ENCODE results near the gene POLR2E.
A peak's percentile ranks its signal among the peaks of the same experiment; 100 is the strongest.

Gene POLR2E

GRCh38 chr19:1094978-1095701 is at the start of gene POLR2E:
Gene POLR2E, minus strand, starts transcription at chr19:1095375. Its CDS starts 60 bp downstream, at chr19:1095315.
- peak within 1 kb of the TSS; percentile 95 for H3K4me3 ChIP-seq (ENCODE audit: low read length)
- peak; percentile 98 for DNase-seq (ENCODE audit: low read depth)
- no peak for TF ChIP-seq CTCF (IDR thresholded peaks at IDR 0.05; ENCODE audit: insufficient read depth, low read depth, low read length, missing control alignments)

GRCh38 chr19:1144741-1145140 is 49.6 kb upstream of the POLR2E start:
- no peak for TF ChIP-seq CTCF (IDR thresholded peaks at IDR 0.05; ENCODE audit: insufficient read depth, low read depth, low read length, missing control alignments)
- DNase-seq (ENCODE audit: low read depth), result no peak
- H3K4me3 ChIP-seq (ENCODE audit: low read length), result no peak overlapping the region

GRCh38 chr19:1143828-1144399 is 48.7 kb upstream of the POLR2E start:
- no peak for TF ChIP-seq CTCF (IDR thresholded peaks at IDR 0.05; ENCODE audit: insufficient read depth, low read depth, low read length, missing control alignments)
- no peak for DNase-seq (ENCODE audit: low read depth)
- no peak overlapping the region for H3K4me3 ChIP-seq (ENCODE audit: low read length)

- TF ChIP-seq CTCF (IDR thresholded peaks at IDR 0.05; ENCODE audit: insufficient read depth, low read depth, low read length, missing control alignments), result no peak
- H3K4me3 ChIP-seq (ENCODE audit: low read length), result no peak overlapping the region
- DNase-seq (ENCODE audit: low read depth), result no peak
Measured at GRCh38 chr19:1141944-1142343, 46.8 kb upstream of the POLR2E start.

GRCh38 chr19:1140272-1141027 is 45.3 kb upstream of the POLR2E start:
- DNase-seq (ENCODE audit: low read depth), result no peak
- no peak for TF ChIP-seq CTCF (IDR thresholded peaks at IDR 0.05; ENCODE audit: insufficient read depth, low read depth, low read length, missing control alignments)
- no peak overlapping the region for H3K4me3 ChIP-seq (ENCODE audit: low read length)

- no peak overlapping the region for H3K4me3 ChIP-seq (ENCODE audit: low read length)
- no peak for DNase-seq (ENCODE audit: low read depth)
- no peak for TF ChIP-seq CTCF (IDR thresholded peaks at IDR 0.05; ENCODE audit: insufficient read depth, low read depth, low read length, missing control alignments)
Measured at GRCh38 chr19:1139126-1139525, 44.0 kb upstream of the POLR2E start.
